GM12864 (cell line): ENCODE data around the gene MYT1.
A peak's percentile ranks its signal among the peaks of the same experiment; 100 is the strongest.
"Not testable (repeated sequence)": the region's sequence is repeated elsewhere in the genome, so short reads cannot be mapped to it uniquely, and the experiment has no call there.

ENCODE experiments used
- DNase-seq: peaks from one replicate; pipeline ENCODE4 v3.0.0-alpha.2; 2011; ENCODE audit warnings: low read depth
- H3K4me3 ChIP-seq: 2 replicates; pipeline ENCODE4 v1.5.1; 2011; ENCODE audit warnings: mild to moderate bottlenecking, low read depth, low read length, control low read depth
- TF ChIP-seq, protein P1 (sequence below): IDR thresholded peaks from 2 replicates; pipeline ENCODE4 v1.5.1; 2011; ENCODE audit warnings: low read depth, mild to moderate bottlenecking, moderate library complexity, low read length, control low read depth, inconsistent platforms; ENCODE audit errors: missing control alignments

Gene MYT1

DNA sequence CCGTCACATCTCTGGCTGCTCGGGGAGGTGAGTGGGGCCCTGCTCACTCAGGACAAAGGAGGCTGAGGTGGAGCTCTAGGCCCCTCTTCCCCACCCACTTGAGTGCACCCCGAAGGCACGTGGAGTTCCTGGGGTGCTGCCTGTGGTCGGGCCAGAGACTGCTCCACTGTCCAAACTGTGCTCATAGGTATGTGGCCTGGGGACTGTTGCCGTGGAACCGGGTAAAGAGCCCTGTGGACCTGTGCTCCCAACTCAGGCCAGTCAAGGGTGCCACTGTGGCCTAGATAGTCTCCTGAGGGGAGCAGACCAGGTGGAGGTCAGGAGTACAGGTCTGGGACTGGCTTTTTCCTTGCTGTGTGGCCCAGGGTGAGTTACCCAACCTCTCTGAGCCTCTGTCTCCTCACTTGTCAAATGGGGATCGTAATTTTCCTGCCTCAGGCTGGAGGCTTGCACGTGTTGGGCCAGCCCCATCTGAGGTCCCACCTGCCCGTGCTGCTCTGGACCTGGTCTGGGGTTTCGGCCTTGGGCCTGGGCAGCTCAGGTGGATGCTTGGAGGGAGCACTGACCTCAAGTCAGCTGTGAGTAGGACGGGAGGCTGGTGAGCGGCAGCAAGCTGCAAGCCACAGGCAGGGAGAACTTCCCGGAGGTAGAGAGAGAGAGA is 44.4 kb upstream of the MYT1 start:
- TF ChIP-seq, protein P1, sequence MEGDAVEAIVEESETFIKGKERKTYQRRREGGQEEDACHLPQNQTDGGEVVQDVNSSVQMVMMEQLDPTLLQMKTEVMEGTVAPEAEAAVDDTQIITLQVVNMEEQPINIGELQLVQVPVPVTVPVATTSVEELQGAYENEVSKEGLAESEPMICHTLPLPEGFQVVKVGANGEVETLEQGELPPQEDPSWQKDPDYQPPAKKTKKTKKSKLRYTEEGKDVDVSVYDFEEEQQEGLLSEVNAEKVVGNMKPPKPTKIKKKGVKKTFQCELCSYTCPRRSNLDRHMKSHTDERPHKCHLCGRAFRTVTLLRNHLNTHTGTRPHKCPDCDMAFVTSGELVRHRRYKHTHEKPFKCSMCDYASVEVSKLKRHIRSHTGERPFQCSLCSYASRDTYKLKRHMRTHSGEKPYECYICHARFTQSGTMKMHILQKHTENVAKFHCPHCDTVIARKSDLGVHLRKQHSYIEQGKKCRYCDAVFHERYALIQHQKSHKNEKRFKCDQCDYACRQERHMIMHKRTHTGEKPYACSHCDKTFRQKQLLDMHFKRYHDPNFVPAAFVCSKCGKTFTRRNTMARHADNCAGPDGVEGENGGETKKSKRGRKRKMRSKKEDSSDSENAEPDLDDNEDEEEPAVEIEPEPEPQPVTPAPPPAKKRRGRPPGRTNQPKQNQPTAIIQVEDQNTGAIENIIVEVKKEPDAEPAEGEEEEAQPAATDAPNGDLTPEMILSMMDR: no peak
- 0 out of 2 replicates have a peak overlapping the region, but pooled peaks have one; percentile 2 for H3K4me3 ChIP-seq
- DNase-seq: no peak

DNA sequence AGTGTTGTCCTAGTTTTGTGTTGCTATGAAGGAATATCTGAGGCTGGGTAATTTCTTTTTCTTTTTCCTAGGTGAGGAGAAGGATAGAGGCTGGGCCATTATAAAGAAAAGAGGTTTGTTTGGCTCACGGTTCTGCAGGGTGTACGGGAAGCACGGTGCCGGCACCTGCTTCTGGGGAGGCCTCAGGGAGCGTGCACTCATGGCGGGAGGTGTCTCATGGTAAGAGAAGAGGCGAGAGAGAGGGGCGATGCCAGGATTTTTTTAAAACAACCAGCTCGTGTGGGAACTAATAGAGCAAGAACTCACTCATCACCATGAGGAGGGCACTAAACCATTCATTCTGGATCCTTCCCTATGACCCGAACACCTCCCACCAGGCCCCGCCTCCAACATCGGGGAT is 42.7 kb upstream of the MYT1 start:
- TF ChIP-seq, protein P1: no peak
- no peak overlapping the region for H3K4me3 ChIP-seq
- DNase-seq: no peak

DNA sequence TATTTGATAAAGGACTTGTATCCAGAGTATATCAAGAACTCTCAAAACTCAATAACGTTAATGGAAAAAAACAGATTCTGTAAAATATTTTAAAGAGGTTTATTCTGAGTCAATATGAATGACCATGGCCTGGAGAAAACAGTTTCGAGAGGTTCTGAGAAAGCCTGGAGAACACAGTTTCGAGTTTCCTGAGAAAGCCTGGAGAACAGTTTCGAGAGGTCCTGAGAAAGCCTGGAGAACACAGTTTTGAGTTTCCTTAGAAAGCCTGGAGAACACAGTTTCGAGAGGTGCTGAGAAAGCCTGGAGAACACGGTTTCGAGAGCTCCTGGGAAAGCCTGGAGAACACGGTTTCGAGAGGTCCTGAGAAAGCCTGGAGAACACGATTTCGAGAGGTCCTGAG is 41.3 kb upstream of the MYT1 start:
- not testable (repeated sequence) for DNase-seq, H3K4me3 ChIP-seq

DNA sequence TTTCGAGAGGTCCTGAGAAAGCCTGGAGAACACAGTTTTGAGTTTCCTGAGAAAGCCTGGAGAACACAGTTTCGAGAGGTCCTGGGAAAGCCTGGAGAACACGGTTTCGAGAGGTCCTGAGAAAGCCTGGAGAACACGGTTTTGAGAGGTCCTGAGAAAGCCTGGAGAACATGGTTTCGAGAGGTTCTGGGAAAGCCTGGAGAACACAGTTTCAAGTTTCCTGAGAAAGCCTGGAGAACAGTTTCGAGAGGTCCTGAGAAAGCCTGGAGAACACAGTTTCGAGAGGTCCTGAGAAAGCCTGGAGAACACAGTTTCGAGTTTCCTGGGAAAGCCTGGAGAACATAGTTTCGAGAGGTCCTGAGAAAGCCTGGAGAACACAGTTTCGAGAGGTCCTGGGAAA is 40.7 kb upstream of the MYT1 start:
- H3K4me3 ChIP-seq, DNase-seq: not testable (repeated sequence)

DNA sequence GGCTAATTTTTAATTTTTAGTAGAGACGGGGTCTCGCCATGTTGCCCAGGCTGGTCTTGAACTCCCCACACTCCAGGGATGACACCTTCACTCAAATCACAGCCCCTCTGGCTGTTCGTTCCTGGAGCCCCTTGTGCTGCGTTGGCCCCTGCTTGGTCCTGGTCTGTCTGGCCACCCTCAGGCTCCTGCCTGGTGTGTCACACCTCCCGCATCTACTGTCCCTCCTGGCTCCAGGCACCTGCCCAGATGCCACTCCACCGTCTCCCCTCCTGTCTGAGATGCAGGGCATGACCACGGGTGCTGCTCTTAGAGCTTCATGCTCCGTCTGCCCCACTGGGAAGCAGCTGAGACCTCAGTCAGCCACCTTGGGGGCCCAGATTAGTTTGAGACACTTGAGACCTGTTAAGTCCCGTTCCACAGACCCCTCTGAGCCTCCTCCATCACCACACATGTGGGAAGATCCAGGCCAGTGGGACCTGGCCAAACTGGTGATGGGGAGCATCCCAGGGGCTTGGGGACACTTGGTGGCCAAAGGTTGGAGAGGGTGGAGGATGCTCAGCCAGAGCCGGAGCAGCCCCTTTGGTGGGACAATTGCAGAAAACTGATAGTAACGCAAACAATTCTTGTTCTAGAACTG is 35.0 kb upstream of the MYT1 start:
- TF ChIP-seq, protein P1: no peak
- no peak overlapping the region for H3K4me3 ChIP-seq
- DNase-seq: no peak

DNA sequence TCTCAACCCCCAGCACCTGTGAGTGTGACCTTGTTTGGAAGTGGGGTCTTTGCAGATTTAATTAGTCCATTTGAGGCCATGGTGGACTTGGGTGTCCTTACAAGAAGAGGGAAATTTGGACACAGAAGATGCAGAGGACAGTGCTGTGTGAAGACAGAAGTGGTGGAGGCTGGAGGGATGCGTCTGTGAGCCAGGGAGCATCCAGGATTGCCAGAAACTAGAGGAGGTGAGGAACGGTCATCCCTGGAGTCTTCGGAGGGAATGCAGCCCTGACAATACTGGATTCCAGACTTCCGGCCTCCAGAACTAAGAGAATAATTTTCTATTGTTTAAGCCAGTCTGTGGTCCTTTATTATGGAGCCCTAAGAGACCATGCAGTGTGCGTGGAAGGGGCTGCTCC is 34.0 kb upstream of the MYT1 start:
- TF ChIP-seq, protein P1: no peak
- no peak for DNase-seq
- no peak overlapping the region for H3K4me3 ChIP-seq

DNA sequence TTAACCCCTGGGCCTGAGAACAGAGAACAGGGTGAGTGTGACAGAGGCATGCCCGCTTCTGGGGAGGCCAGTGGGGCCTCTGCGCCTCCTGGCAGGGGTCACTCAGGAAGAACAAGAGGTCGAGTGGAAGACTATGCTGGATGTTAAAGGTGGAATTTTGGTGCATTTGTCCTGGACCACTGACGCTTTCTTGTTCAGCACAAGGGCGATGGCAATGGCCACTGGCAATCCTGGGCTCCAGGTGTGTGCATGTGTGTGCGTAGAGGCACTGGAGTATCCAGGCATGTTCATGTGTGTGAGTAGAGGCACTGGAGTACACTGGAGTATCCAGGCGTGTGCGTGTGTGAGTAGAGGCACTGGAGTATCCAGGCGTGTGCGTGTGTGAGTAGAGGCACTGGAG is 33.4 kb upstream of the MYT1 start:
- DNase-seq: no peak
- TF ChIP-seq, protein P1: no peak
- no peak overlapping the region for H3K4me3 ChIP-seq

DNA sequence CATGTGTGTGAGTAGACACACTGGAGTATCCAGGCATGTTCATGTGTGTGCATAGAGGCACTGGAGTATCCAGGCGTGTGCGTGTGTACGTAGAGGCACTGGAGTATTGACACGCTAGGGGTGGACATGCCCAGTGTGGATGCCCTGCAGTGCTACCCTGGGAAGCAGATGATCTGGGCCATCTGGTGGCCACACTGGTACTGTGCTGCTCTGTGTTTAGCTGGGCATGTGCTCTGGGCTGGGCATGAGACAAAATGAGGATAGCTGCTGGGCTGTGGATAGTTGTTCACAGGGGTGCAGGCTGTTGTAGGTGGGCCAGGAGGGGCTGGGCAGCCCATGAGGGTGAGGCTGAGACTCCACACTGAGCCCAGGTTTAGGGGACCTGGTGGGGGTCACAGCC is 32.8 kb upstream of the MYT1 start:
- no peak overlapping the region for H3K4me3 ChIP-seq
- no peak for DNase-seq
- TF ChIP-seq, protein P1: peak; percentile 14
